GM12865 (cell line): ENCODE measurements around the gene SPRY1.

ENCODE experiments used
- DNase-seq: peaks from one replicate; pipeline ENCODE4 v3.0.0; 2010; ENCODE audit warnings: low read depth
- H3K4me3 ChIP-seq: 2 replicates; pipeline ENCODE4 v1.5.1; 2011; ENCODE audit warnings: mild to moderate bottlenecking, low read depth, low read length, control low read depth
- TF ChIP-seq, protein P1 (sequence below): IDR thresholded peaks from 2 replicates; pipeline ENCODE4 v1.5.1; 2011; ENCODE audit warnings: low read length, control low read depth, low read depth, inconsistent platforms; ENCODE audit not compliant: insufficient read depth; ENCODE audit errors: missing control alignments

SPRY1 gene

GRCh38 chr4:123406872-123407271 lies 10.3 kb downstream of the SPRY1 start:
- TF ChIP-seq, protein P1, sequence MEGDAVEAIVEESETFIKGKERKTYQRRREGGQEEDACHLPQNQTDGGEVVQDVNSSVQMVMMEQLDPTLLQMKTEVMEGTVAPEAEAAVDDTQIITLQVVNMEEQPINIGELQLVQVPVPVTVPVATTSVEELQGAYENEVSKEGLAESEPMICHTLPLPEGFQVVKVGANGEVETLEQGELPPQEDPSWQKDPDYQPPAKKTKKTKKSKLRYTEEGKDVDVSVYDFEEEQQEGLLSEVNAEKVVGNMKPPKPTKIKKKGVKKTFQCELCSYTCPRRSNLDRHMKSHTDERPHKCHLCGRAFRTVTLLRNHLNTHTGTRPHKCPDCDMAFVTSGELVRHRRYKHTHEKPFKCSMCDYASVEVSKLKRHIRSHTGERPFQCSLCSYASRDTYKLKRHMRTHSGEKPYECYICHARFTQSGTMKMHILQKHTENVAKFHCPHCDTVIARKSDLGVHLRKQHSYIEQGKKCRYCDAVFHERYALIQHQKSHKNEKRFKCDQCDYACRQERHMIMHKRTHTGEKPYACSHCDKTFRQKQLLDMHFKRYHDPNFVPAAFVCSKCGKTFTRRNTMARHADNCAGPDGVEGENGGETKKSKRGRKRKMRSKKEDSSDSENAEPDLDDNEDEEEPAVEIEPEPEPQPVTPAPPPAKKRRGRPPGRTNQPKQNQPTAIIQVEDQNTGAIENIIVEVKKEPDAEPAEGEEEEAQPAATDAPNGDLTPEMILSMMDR, result no peak
- H3K4me3 ChIP-seq, result no peak overlapping the region
- no peak for DNase-seq

- DNase-seq, result no peak
- H3K4me3 ChIP-seq, result no peak overlapping the region
- TF ChIP-seq, protein P1, result no peak
Measured at GRCh38 chr4:123408471-123409084, 12.0 kb downstream of the SPRY1 start.

GRCh38 chr4:123409334-123409733 lies 12.7 kb downstream of the SPRY1 start:
- TF ChIP-seq, protein P1, result no peak
- DNase-seq, result no peak
- H3K4me3 ChIP-seq, result no peak overlapping the region

- H3K4me3 ChIP-seq, result no peak overlapping the region
- TF ChIP-seq, protein P1, result no peak
- DNase-seq, result no peak
Measured at GRCh38 chr4:123411514-123411913, 14.9 kb downstream of the SPRY1 start.

DNA sequence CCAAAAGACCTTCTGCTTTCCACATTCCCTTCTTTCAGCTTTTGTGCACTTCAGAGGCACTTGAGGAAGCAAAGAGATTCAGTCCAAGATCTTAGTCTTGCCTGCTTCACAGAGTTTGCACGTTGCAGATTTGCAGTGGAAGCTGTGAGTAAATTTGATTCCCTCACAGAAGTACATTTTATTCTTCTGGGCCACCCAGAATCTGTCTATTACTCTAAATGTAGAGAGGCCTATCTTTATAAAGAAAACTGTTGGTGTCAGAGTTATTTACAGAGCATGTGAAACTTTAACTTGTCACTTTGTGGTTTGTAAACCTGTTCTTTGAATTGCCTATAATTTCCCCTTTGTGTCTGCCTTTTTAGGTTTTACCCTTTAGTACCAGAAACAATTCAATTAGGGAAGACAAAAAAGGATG lies 15.5 kb downstream of the SPRY1 start:
- peak; percentile 57 for DNase-seq
- no peak overlapping the region for H3K4me3 ChIP-seq
- TF ChIP-seq, protein P1, result no peak

- TF ChIP-seq, protein P1, result no peak
- no peak overlapping the region for H3K4me3 ChIP-seq
- no peak for DNase-seq
Measured at GRCh38 chr4:123412700-123413512, 16.3 kb downstream of the SPRY1 start.
